ENCODE results near the gene APCDD1L. TPM values are rescaled to one million over a fixed set of nuclear protein-coding genes. Genes with fewer than 3 reads are reported as not detected.

APCDD1L gene
- polyA plus RNA-seq, 4 donors, result 12.0 to 28.1 (median 13.7) TPM

DNA sequence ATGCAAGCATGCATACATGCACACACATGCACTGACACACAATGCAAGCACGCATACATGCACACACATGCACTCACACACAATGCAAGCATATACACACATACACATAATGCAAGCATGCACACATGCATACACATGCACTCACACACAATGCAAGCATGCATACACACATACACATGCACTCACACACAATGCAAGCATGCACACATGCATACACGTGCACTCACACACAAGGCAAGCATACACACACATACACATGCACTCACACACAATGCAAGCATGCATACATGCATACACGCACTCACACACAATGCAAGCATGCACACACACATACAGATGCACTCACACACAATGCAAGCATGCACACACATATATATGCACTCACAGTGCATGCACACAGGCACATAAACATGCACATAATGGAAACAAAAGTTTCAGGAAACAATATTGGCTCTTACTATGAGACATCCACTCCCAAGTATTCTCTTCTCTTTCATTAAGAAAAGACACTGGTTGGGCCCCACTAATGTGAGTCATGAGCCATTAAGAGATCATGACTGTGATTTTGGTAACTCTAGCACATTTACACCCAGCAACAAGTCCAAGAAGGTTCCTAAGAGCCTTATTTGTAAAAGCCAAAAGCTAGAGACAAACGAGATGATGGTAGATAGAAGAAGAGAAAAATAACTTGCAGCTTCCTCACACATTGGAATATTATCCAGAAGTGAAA lies 22.2 kb downstream of the APCDD1L start:
- DNase-seq (ENCODE audit: low read depth in 4 of 4, low spot score in 3 of 4), result no peak

DNA sequence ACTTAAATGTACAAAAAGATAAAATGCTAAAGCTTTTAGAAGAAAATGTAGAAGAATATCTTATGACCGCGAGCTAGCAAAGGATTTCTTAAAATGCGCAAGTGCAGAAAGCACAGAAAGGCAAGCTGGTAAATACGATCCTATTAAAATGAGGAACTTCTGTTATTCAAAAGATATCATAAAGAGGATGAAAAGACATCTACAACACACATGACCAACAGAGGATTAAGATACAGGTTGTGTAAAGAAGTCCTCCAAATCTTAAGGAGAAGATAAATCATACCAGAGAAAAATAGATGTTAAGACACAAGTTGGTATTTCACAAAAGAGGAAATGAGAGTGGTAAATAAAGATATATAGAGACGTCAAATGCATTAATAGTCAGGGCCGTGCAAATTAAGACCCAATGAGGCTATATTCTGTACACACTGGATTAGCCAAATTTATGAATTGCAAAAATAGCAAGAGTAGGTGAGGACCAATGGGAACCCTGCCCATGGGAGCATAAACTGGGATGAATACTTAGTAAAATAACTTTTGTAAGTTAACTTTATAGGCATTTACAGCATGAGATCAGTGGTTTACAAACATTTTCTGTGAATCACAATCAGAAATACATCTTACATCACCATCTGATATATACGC lies 23.0 kb downstream of the APCDD1L start:
- DNase-seq (ENCODE audit: low read depth in 4 of 4, low spot score in 3 of 4), result no peak

DNA sequence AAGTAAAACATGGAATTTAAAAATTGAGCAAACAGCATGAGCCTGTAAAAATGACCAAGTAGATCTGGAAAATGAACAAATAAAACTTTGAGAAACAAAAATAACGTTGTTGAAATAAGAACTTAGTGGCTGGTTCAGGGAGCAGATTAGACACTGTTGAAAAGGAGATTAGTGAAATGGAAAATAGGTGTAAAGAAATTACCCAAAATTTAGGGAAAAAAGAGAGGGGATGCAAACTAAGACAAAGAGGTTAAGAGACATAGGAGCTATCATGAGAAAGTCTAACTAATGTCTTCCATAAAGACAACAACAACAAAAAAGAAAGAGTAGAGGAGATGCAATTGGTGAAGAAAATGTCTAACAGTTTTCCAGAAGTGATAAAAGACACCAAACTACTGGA lies 29.0 kb downstream of the APCDD1L start:
- DNase-seq (ENCODE audit: low read depth in 4 of 4, low spot score in 3 of 4), result no peak

DNA sequence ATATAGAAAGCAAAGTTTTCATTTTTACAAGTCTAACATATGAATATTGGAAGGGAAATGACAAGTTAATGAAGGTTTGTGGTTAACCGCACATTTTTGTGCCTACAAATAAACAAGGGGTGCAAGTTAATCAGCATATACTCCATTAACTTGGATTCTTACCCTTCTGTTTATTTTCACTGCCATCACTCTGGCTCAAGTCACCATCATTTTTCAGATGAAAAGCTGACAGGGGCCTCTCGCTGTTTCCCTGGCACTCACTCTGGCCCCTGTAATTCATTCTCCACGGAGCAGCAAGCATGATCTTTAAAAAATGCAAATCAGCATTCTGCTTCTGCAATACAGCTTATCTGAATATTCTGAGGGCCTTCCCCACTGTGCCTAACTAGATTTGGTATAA lies 29.8 kb downstream of the APCDD1L start:
- no peak for DNase-seq (ENCODE audit: low read depth in 4 of 4, low spot score in 3 of 4)

DNA sequence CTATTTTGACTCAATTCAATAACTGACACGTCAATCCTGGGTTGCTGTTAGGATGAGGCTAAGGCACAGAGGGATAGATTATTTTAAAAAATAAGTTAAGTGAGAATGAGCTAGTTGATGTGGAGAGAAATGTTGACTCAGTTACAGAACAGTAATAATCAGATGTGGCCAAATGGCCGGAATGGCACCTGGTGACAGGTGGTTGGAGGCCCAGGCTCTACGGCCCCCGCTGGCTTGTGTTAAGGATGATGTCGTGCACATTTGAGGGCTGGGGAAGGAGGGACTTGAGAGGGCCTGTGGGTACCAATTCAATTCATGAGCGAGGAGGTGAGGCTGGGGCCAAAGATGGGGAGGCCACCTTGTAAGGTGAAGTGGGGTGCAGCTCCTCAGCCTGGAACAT lies 31.7 kb downstream of the APCDD1L start:
- no peak for DNase-seq (ENCODE audit: low read depth in 4 of 4, low spot score in 3 of 4)

DNA sequence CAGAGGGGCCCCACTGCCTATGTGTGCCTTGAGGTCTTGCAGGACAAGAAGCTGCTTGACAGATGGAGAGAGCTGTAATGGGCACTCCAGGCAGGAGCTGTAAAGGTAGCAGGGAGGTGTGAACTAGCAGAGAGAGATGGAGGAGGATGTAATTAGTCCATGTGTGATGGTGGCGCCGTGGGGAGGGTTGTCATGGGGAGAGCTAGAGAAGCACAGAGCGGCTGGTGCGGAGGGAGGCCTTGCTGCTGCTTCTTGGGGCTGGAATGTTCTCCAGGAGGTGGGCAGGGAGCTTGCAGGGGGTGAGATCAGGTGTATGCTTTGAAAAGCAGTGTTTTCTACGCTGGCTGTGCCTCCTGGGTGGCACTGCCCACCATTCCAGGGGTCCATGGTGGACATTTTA lies 32.1 kb downstream of the APCDD1L start:
- no peak for DNase-seq (ENCODE audit: low read depth in 4 of 4, low spot score in 3 of 4)

DNA sequence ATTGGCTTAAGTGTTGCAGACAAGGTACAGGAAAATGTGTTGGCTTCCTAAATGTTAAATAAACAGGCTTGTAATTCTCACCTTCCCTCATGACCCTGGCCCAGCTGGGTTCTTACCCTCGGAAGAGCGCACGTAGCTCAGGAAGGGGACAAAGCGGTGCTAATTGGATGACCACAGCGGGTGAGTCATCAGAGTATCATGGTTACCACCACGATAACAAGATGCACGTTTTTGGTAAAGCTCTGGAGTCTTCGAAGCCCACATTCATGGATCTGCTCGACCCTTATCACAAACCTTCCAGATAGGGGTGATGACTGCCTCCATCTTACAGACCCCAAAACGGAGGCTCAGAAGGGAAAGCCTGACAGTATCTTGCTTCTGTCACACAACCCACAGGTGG lies 32.8 kb downstream of the APCDD1L start:
- DNase-seq (ENCODE audit: low read depth in 4 of 4, low spot score in 3 of 4), result no peak

DNA sequence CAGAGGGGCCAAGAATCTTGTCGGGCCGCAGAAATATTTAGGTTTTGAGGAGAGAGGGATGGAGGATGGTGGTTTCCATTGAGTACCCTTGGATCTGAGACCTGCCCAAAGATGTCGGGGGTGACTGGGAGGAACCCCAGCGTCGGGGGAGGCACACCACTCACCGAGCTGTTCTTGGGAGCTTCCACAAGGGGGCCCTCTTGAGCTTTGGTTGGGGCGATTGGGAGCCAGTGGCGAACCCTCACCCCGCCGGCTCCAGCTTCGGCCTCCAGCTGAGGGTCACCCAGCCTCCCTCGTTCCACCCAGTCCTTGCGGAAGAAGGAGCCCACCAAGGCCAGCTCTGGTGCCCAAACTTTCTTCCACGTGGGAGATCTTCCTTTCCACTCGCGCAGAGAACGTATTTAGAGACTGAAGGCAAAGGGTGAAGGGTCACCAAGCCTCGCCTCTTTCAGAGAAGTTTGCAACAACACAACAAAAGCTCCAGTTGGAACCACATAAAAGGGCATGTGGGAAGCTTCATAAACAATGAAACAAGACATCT lies 33.6 kb downstream of the APCDD1L start:
- DNase-seq (ENCODE audit: low read depth in 4 of 4, low spot score in 3 of 4), result peak in 3 of 4 donors; percentile 27 to 42 (median 40)

DNA sequence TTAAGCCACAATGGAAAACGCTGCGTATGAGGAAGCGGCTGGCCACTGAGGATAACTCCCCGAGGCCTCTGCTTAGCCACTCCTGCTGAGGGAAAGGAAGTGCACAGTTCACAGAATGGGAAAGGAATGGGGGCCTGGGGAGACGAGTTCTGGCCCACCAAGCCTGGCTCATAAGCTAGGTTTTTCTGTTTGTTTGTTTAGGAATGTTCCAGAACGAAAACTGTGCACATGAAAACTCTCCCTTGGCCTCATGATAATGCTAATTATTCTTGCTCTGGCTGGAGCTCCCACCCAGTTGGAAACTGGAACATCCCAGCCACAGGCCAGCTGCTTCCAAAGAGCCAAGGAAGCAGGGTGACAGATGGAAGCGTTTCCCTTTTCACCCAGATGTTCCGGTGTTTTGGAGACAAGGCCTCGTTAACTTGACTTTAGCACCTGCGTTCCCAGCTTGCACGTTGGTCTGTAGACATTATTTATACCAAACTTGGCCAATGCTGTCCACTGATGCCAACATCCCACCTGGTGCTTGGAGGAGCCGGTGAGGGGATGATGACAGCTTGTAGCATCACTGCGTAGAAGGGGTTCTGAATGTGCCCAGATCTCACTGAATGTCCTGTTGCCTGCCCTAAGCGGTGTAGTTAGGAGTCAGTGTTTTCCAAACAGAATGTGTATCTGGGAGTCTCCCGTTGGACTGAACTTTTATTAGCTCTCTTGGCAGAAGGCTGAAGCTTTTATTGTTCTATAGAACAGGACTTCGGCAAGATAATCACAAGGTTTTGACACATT lies 34.5 kb downstream of the APCDD1L start:
- no peak for DNase-seq (ENCODE audit: low read depth in 4 of 4, low spot score in 3 of 4)

DNA sequence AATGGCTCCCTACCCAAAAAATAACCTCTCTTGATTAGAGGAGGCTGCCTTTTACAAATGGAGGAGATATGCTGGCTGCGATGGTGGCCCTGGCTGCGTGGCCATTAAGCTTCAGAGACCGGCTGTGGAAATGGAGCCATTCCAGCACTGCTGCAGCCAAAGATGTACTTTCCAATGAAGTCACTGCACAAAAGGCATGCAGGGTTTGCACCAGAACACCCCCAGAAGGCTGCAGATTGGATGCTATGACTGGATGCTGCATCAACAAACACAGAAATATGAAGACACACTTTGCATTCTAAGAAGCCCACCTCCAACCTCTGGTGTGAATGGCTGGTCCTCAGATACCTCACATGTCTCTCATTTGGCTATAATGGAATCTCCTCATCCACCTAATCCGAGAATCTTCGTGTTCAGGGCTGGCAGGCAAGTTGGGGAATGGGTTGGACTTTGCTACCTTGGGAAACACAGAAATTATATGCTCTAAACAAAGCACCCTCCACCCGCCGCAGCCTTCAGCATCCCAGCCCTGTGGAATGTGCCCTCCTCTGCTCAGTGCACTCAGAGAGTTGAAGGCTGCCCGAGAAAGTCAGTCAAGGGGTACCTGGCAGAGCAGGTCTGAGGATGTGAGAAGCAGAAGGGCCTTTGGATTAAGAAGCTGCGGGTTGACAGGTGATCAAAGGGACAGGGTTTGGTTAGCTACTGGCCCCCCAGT lies 35.3 kb downstream of the APCDD1L start:
- no peak for DNase-seq (ENCODE audit: low read depth in 4 of 4, low spot score in 3 of 4)

DNA sequence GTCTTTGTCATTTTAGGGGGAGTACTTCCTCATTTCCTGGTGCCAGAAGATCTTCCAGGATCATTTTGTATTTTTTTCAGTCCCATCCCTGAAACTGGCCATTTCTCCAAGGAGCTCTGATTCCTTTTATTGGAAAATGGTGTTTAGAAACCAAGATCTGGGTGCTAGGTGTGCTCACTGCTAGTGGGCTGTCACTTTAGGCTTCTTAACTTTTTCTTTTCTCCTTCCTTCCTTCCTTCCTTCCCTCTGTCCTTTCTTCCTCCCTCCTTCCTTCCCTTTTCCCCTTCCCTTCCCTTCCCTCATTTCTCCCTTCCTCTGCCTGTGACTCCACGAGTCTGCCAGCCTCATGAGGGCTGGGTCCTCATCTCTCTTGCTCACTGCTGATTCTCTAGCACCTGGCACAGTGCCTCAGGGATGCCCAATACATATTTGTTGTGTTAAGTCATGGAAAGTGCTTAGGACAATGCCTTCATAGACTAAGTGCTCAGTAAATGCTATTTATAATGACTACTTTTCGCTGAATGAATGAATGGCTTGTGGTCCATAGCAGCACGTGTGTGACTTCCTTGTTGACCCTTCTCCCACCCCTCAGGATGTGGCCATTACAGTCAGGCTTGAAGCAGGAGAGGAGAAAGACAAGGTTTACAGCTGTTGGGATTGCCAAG lies 36.9 kb downstream of the APCDD1L start:
- no peak for DNase-seq (ENCODE audit: low read depth in 4 of 4, low spot score in 3 of 4)

DNA sequence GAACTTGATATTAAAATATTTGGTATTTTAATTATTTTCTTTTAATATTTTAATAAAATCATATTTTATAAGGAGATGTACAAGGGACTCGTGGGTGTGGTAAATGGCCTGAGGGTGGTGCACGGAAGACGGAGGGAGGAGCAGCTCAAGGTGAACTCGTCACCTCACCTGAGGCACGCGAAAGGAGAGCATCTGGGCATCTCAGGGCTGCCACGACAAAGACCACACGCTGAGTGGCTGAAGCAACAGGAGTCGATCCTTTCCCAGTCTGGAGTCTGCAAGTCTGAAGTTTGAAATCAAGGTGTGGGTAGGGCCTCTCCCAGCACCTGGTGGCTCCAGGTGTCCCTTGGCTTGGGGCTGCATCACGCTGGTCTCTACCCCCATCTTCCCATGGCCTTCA lies 39.7 kb downstream of the APCDD1L start:
- DNase-seq (ENCODE audit: low read depth in 4 of 4, low spot score in 3 of 4), result no peak

DNA sequence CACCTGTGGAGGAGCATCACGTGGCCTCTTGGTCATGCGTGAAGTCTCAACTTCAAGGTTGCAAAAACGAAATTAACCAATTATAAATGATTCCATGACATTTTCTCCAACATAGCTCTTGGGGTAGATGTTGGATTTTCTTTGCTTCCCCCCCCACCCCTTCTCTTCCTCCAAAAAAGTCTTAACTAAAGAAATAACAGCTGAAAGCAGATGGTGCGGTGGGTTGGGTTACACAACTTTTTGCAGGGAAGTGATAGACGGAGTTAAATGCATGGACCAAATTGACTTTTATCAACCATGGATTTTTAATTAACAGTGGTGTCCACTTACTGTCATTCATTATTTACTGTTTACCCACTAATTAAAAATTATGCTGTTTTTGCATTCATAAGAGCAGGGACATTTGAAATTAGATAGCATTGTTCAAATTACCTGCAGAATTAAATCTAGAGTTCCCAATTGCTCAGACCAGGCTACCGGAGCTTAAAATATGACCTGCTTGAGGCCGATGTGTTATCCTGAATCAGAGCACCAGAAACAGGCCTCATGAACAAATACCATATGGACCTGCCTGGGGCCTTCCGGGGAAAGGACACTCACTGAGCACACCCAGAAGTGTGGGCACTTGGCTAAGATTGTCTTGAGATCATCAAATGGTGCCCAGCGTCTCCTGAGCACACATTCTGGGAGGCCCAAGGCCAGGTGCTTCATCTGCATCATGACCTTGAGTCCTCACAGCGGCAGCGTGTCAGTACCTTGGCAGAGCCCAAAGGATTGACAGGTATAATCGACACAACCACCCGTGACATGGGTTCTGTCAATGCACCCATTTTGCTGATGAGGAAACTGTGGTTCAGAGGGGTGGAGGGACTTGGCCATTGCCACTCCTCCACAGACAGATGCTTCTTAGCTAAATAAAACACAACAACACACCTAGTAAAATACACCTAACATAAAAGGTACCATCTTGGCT lies 41.5 kb downstream of the APCDD1L start:
- DNase-seq (ENCODE audit: low read depth in 4 of 4, low spot score in 3 of 4), result no peak

DNA sequence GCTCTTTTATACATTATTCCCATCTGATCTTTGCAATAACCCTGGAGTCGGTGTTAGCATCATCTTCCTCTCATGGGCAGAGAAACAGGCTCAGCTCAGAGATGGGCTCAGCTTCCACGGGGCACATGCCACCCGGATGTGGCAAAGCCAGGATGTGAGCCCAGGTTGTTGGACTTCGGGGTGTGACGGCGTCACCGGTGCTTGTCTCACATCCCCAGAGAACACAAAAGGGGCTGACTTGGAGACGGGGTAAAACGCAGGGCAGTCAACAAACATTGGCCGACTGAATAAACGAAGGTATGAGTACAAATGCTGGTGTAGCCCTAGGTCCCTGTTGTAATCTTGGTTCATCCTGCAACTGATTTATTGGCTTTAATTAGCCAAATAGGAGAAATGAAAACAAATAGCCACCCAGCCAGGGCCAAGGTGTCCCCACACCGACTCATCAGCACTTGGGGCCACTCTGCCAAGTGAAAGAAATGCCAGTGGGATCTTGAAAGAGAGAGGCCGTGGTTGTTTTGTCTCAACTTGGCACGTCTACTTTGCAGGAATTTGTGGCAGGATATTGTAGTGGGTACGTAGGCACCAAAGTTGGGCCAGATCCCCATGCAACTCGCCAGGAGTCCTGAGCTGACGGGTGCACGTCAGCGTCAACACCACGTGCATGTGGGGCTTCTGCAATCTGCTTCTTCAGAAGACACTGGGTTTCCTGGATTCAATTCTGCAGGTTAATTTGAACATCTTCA lies 42.8 kb downstream of the APCDD1L start:
- no peak for DNase-seq (ENCODE audit: low read depth in 4 of 4, low spot score in 3 of 4)

DNA sequence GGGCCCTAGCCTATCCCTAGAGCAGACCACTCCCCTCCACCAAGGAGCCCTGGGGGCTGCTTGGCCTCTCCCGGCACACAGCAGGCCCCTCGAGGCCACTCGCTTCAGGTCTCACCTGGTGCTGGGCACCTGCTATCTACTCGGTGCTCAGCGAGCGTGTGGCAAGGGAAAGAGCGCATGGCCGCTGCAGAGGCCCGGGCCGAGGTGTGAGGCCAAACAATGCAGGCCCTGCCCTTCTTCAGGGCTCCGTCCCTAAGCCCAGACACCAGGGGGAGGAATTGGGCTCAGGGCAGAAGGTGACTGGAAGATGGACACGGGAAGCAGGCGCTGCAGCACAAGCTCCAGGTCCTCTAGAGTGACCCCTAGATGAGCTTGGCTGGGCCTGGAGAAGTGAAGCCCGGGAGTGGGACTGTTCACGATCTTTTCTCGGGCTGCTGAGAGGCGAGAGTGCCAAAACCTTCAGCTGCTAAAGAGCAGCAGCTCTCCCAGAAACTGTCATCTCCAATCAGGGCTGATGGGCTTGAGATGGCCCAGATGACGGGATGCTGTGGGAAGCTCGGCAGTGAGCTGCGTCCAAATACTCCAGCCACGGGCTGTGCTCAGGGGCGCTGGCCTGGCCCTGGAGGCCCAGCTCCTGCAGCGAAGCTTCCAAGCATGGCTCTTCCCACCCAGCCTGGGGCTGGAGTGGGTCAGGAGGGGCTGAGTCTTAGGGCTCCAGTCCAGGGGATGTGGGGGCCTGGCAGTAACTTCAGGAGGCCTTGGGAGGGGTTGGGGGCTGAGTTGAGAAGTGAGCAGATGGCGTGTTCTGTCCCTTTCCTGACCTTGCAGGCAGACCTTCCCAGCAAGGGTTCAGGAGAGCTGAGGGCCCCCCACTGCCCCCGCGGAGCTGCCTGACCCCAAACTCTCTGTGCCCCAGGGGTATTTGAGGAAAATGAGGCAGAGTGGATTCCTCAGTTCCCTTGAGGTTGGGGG lies 43.7 kb downstream of the APCDD1L start:
- DNase-seq (ENCODE audit: low read depth in 4 of 4, low spot score in 3 of 4), result peak in 3 of 4 donors; percentile 48 to 67 (median 64)

DNA sequence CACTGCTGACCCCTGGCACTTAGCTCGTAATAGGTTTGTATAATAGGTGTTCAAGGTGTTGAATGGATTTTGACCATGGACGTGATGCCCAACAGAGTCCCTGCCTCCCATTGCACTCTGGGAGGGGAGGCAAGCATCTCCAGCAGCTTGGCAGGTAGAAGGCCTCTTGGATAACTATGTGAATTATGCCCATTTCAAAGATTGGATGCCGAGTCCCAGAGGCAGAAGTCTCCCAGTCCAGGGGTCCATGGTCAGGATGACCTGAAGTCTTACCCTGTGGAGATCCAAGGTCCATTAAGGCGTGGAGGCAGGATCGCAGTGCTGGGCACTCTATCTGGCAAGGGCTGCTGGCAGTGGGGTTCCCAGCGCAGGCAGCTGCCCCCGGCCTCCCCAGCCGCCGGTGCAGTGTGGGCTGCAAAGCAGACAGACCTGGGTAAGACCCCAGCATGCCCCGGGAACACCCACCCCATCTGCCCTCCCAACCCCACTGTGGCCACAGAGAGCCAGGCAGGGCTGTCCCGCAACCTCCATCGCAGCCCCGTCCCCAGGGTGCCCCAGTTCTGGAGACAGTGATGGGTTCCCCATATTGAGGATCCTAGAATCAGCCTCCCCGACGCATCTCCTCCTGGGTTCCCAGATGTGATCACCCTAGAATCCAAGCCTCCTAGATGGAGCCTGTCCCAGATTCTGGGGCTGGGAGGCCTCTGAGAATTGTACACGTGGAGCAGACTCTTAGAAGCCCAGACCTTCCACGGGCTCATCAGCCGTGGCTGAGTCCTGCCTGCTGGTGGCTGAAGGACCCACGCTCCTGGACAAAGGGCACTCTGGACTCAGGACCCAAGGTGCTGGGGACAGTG lies 44.6 kb downstream of the APCDD1L start:
- no peak for DNase-seq (ENCODE audit: low read depth in 4 of 4, low spot score in 3 of 4)

Measured in left renal pelvis (tissue), 4 donors.